Heart right ventricle (tissue), 16 donors: Measurements from ENCODE around the gene ZNF442. TPM values are rescaled to one million over a fixed set of nuclear protein-coding genes. Genes with fewer than 3 reads are reported as not detected.
"Not testable (repeated sequence)": the region's sequence is repeated elsewhere in the genome, so short reads cannot be mapped to it uniquely, and the experiment has no call there.

Source experiments
- ATAC-seq, 8 donors: fragments of 200-7000 bp; cut with Tn5 transposase; one replicate each; pipeline ENCODE4 v1.9.1; 2020; ENCODE audit warnings: mild to moderate bottlenecking in 8 of 8, moderate library complexity in 8 of 8, moderate number of reproducible peaks in 1 of 8
- DNase-seq, 2 donors: peaks; one replicate each; pipeline ENCODE4 v3.0.0-alpha.2; 2020
- H3K27ac ChIP-seq, 10 donors: fragments of 200-600 bp; sonication (generic) in 2 of 10; one replicate each; pipeline versions ENCODE4 v1.5.0 to v1.8.0; 2020 to 2022; ENCODE audit warnings: mild to moderate bottlenecking in 3 of 10
- H3K27me3 ChIP-seq, 7 donors: fragments of 200-600 bp; one replicate each; pipeline ENCODE4 v1.8.0; 2021 to 2022; ENCODE audit warnings: mild to moderate bottlenecking in 2 of 7
- H3K36me3 ChIP-seq, 9 donors: fragments of 200-600 bp; sonication (generic) in 1 of 9; one replicate each; pipeline versions ENCODE4 v1.5.0 to v1.8.0; 2020 to 2022; ENCODE audit warnings: mild to moderate bottlenecking in 2 of 9
- H3K4me1 ChIP-seq, 9 donors: fragments of 200-600 bp; sonication (generic) in 1 of 9; one replicate each; pipeline versions ENCODE4 v1.5.0 to v1.8.0; 2020 to 2022; ENCODE audit warnings: mild to moderate bottlenecking in 4 of 9
- H3K4me3 ChIP-seq, 10 donors: fragments of 200-600 bp; sonication (generic) in 2 of 10; one replicate each; pipeline versions ENCODE4 v1.5.0 to v1.8.0; 2020 to 2022; ENCODE audit warnings: mild to moderate bottlenecking in 7 of 10, moderate library complexity in 2 of 10
- H3K9me3 ChIP-seq, 11 donors: fragments of 200-600 bp in 10 of 11; sonication (generic) in 2 of 11; one replicate each; pipeline versions ENCODE4 v1.5.0 to v1.8.0; 2013 to 2022; ENCODE audit warnings: mild to moderate bottlenecking in 2 of 11, control low read depth in 1 of 11, moderate library complexity in 1 of 11
- CTCF ChIP-seq, 9 donors: fragments of 200-600 bp; sonication (generic) in 2 of 9; IDR thresholded peaks; one replicate each; pipeline versions ENCODE4 v1.5.0 to v1.8.0; 2021 to 2022; ENCODE audit warnings: antibody characterized with exemption in 9 of 9, mild to moderate bottlenecking in 5 of 9, moderate library complexity in 1 of 9
- WGBS, 2 donors: extraction: QIAGEN DNeasy Blood & Tissue Kit; methylation state at CpG; one replicate each; pipeline ENCODE4 v1.1.7; 2013; ENCODE audit warnings: inconsistent platforms in 1 of 2; 5-methylcytosine and 5-hydroxymethylcytosine counted together
- intact Hi-C, 10 donors: fragments of 100-400 bp; cut with DNase I; formaldehyde crosslinking; loops; one replicate each; pipeline versions ENCODE4 v1.11.1 to v1.14.2; 2022
- long read RNA-seq, 3 donors: library from polyadenylated mRNA; unstranded; transcript quantifications; one replicate each; pipeline ENCODE4 v2.0.0, GENCODE V29; 2020 to 2021
- polyA plus RNA-seq, 2 donors: library from polyadenylated mRNA; stranded (reverse); fragments of 200-250 nt; gene quantifications; one replicate each; pipeline ENCODE4 v1.2.3, GENCODE V29; 2013
- total RNA-seq, 10 donors: library from RNA; stranded (reverse); fragmentation: NEBNext Ultra II Directional in 3 of 10; extraction: Animal tissue kit (Norgen Biotek cat#: 25700) in 3 of 10; gene quantifications; one replicate each; pipeline versions ENCODE4 v1.2.1 to v1.2.4, GENCODE V29; 2021 to 2023
- donor health status: Arrhythmogenic right ventricular cardiomyopathy.
- donor health status: ischemic (EF 13 %, LVEDD 7.1; RV severe dilation, severe dysfunction).
- donor health status: healthy with polysubstance abuse.
- donor health status: DM: no; HTN: yes; CAD: no.
- donor health status: DM: no; HTN: no; CAD: no.
- donor health status: ischemic (EF 25% LVEDD 6.9; RV normal size, moderate dysfunction).
- donor health status: ischemic (EF 25% LVEDD 5.7; RV mildly dilated, moderate dysfunction).
- donor health status: healthy.
- donor health status: DM: yes; HTN: yes; CAD: no.
- donor health status: Ischemic cardiomyopathy.
- donor health status: ischemic (EF 35%, LVEDD 5.7; RV mildly dilated, moderate dysfunction).
- donor health status: nonischemic (EF 11% LVEDD 7.7; RV severe dilation, severe dysfunction).
- donor health status: DM: yes; HTN: yes; CAD: no.
- donor health status: PGD.
- donor health status: ischemic (EF 29% LVEDD 5.4; RV normal size, mild dysfunction).
- donor health status: nonischemic (EF 23%, LVEDD 6.1; RV moderate dilation, normal function).

ZNF442 gene
- total RNA-seq (1 to 10 TPM; 2.3 to 6.1 (median 4.0) TPM), polyA plus RNA-seq (under 1 TPM; 0.54 to 0.95 TPM)
- long read RNA-seq, donor 1, partial matches to known transcripts = 0 of 2 reads
- long read RNA-seq, donor 1, other reads (novel, unspliced or antisense) = 2 of 2 reads
- long read RNA-seq, donor 2, partial matches to known transcripts = 0 of 2 reads
- long read RNA-seq, donor 2, other reads (novel, unspliced or antisense) = 2 of 2 reads
- long read RNA-seq, donor 3, partial matches to known transcripts = 0 of 10 reads
- long read RNA-seq, donor 3, other reads (novel, unspliced or antisense) = 7 of 10 reads

GRCh38 chr19:12365236-12366162, at the start of gene ZNF442:
ZNF442 (minus strand) TSS chr19:12365683; CDS start chr19:12363631, 2,052 bp downstream.
- H3K4me3 ChIP-seq = peak within 1 kb of the TSS; percentile 58 to 97 (median 81)
- WGBS, 2 donors = 0 to 1% methylated on average over 51 of the region's 51 CpGs
- H3K9me3 ChIP-seq = no peaks in the 10 kb centered on the region
- no peaks in the 10 kb centered on the region for H3K27me3 ChIP-seq
- ATAC-seq = peak; percentile 98 to 99 (median 99)
- intact Hi-C loops = loop anchor here in 7 of 10 donors (1.0 to 10.0 kb wide), 10 partner anchors 33 to 171 kb away; partner anchors contain the start of genes ZNF563 (in 5 of the 7), ZNF44 (in 3 of the 7), ZNF799 (in 2 of the 7) and ZNF443 (in 1 of the 7)
- H3K27ac ChIP-seq = peak within 1 kb of the TSS; percentile 77 to 96 (median 91)
- peak; percentile 50 to 85 (median 68) for TF ChIP-seq CTCF (IDR thresholded peaks at IDR 0.05)
- peak; percentile 94 to 99 for DNase-seq
- H3K4me1 ChIP-seq = peaks cover 0 to 22% (median 16%) of the 10 kb centered on the region in 9 donors
- no peaks in the 10 kb centered on the region for H3K36me3 ChIP-seq

GRCh38 chr19:12411893-12412292, 46.4 kb upstream of the ZNF442 start:
- TF ChIP-seq CTCF (IDR thresholded peaks at IDR 0.05) = no peak
- Histone ChIP-seq H3K4me1 (no peaks in the 10 kb centered on the region), H3K27me3 (no peaks in the 10 kb centered on the region), H3K9me3 (peaks cover 0 to 21% (median 0%) of the 10 kb centered on the region in 11 donors), H3K27ac (no peak overlapping the region), H3K4me3 (no peak overlapping the region), H3K36me3 (peaks cover 0 to 3% (median 0%) of the 10 kb centered on the region in 9 donors)
- WGBS, 2 donors = 93 to 98% methylated on average over 2 of the region's 2 CpGs
- intact Hi-C loops = no loop called here
- no peak for DNase-seq
- no peak for ATAC-seq

GRCh38 chr19:12400633-12401502, 35.4 kb upstream of the ZNF442 start, which contains the start of gene ZNF799:
ZNF799 (minus strand) TSS chr19:12401271; CDS start chr19:12401070, 201 bp downstream.
- Histone ChIP-seq H3K4me1 (peaks cover 0 to 16% (median 7%) of the 10 kb centered on the region in 9 donors), H3K36me3 (no peaks in the 10 kb centered on the region), H3K4me3 (peak within 1 kb of the TSS; percentile 61 to 94 (median 88)), H3K27me3 (no peaks in the 10 kb centered on the region), H3K27ac (peak within 1 kb of the TSS; percentile 16 to 95 (median 87)), H3K9me3 (peaks cover 0 to 5% (median 0%) of the 10 kb centered on the region in 11 donors)
- DNase-seq = peak; percentile 97 to 99
- WGBS, 2 donors = 0% methylated on average over 71 of the region's 71 CpGs
- TF ChIP-seq CTCF (IDR thresholded peaks at IDR 0.05) = peak in 4 of 9 donors; percentile 17 to 37 (median 26)
- ATAC-seq = peak; percentile 99 to 100 (median 99)
- intact Hi-C loops = loop anchor here in 3 of 10 donors (1.0 to 5.0 kb wide), 7 partner anchors 34 to 150 kb away; partner anchors contain the start of genes ZNF443 (in 2 of the 3), ZNF442 (in 1 of the 3), ZNF563 (in 1 of the 3) and ZNF564 (in 1 of the 3)

- DNase-seq = peak in 1 of 2 donors; percentile 18
- 2 to 3% methylated on average over 21 to 23 of the region's 23 CpGs for WGBS, 2 donors
- H3K36me3 ChIP-seq, H3K27me3 ChIP-seq, H3K9me3 ChIP-seq: not testable (repeated sequence)
- peak in 5 of 8 donors; percentile 3 to 26 (median 17) for ATAC-seq
- Histone ChIP-seq H3K4me3 (peak overlapping the region; percentile 61 to 94 (median 88)), H3K4me1 (peaks cover 0 to 16% (median 7%) of the 10 kb centered on the region in 9 donors), H3K27ac (peak overlapping the region in 9 of 10 donors; percentile 70 to 95 (median 88))
- intact Hi-C loops = loop anchor here in 3 of 10 donors (2.0 to 5.0 kb wide), 6 partner anchors 33 to 67 kb away; partner anchors contain the start of genes ZNF443 (in 2 of the 3), ZNF442 (in 1 of the 3) and ZNF563 (in 1 of the 3)
Observed at GRCh38 chr19:12399901-12400632, 34.6 kb upstream of the ZNF442 start.

DNA sequence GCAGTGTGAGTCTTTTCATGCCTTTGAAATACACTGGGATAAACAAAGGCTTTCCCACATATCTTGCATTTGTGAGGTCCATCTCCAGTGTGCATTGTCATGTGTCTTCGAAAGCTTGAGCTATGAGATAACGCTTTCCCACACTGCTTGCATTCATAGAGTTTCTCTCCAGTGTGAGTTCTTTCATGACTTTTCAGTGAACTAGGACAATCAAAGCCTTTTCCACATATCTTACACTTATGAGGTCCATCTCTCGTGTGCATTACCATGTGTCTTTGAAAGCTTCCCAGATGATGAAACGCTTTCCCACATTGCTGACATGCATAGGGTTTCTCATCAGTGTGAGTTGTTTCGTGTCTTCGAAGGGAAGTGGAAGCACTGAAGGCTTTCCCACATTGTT, 25.7 kb upstream of the ZNF442 start:
- intact Hi-C loops, H3K4me1 ChIP-seq, DNase-seq, H3K27ac ChIP-seq, H3K4me3 ChIP-seq, H3K27me3 ChIP-seq, ATAC-seq: not testable (repeated sequence)
- WGBS, 2 donors = 96 to 98% methylated on average over 6 of the region's 6 CpGs
- peaks cover 0 to 78% (median 4%) of the 10 kb centered on the region in 11 donors for H3K9me3 ChIP-seq
- H3K36me3 ChIP-seq = peaks cover 0 to 52% (median 22%) of the 10 kb centered on the region in 9 donors

GRCh38 chr19:12386365-12386764, 20.9 kb upstream of the ZNF442 start:
- H3K27ac ChIP-seq, H3K4me1 ChIP-seq, DNase-seq, H3K4me3 ChIP-seq, intact Hi-C loops, ATAC-seq, H3K27me3 ChIP-seq: not testable (repeated sequence)
- peaks cover 0 to 80% (median 6%) of the 10 kb centered on the region in 11 donors for H3K9me3 ChIP-seq
- peaks cover 0 to 56% (median 30%) of the 10 kb centered on the region in 9 donors for H3K36me3 ChIP-seq
- 88 to 100% methylated on average over 1 to 2 of the region's 2 CpGs for WGBS, 2 donors
